ENCODE data around the gene SUB1.
"Not testable (repeated sequence)": the region's sequence is repeated elsewhere in the genome, so short reads cannot be mapped to it uniquely, and the experiment has no call there.

- TF ChIP-seq CTCF (conservative IDR thresholded peaks at IDR 0.05; ENCODE audit: low read length); EZH2phosphoT487 (IDR thresholded peaks at IDR 0.05; ENCODE audit: borderline replicate concordance): not testable (repeated sequence)
Measured at GRCh38 chr5:32552491-32552890, 32.9 kb upstream of the SUB1 start.

All from Loucy (cell line).